Stimulated activated CD8-positive, alpha-beta memory T cell treated with anti-CD3 and anti-CD28 coated beads, Interleukin-15, amount 100 ng/mL, for 4 hours (primary cell): ENCODE measurements around the gene PKP3.
"Not testable (repeated sequence)": the region's sequence is repeated elsewhere in the genome, so short reads cannot be mapped to it uniquely, and the experiment has no call there.

ENCODE experiments used
- DNase-seq, 2 donors: peaks; one replicate each; pipeline ENCODE4 v3.0.0-alpha.2; 2020; ENCODE audit warnings: low read depth in 2 of 2

PKP3 gene

DNA sequence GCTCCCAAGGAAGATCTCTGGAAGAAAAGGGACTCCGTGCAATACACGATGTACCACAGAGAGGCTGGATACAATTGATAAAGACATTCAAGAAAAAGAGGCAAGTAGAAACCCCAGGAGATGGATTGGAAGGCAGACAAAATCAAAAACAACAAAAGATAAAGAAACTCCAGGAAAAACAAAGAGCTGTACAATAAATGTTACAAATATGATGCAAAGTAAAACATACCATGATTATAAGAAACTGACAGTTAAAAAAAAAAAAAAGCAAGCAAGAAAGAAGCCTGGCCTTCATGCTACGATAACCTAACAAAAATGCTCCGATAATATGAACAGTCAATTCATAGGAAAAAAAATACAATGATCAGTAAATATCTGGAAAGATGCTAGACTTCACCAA lies 31.3 kb downstream of the PKP3 start:
- no peak for DNase-seq

- DNase-seq, result no peak
These were observed 32.8 kb downstream of the PKP3 start for GRCh38 chr11:426851-427250.

DNA sequence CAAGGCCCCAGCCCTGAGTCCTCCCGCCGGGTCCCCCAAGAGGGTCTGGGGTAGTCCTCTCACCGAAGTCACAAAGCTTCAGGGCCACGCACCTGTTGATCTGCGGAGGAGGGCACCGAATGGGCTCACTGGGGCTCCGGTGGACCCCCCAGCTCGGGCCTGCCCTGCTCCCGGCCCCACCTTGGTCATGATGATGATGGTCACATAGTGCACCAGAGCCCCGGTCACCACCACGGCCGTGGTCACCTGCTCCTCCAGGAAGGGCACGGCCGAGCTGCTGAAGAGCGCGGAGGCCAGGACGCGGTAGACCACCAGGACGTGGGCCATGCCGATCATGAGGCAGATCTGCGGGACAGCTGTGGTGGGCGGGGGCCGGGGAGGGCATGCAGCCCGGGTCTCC lies 34.3 kb downstream of the PKP3 start:
- DNase-seq, result no peak

DNA sequence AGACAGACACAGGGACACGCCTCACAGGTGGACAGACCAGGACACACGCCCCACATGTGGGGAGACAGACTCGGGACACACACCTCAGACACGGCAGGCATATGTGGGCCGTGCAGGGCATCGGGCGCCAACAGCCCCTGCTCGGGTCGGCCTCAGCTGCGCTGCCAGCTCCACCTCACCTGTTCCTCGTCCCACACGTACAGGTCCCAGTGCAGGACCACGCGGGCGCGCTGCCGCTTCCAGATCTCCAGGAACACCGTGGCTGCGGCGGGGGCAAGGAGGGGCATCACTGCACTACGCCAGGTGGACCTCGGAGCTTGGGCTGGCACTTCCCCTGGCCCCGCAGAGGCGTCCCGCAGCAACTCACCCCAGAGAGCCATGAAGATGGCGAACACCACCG lies 35.4 kb downstream of the PKP3 start:
- DNase-seq, result no peak

DNA sequence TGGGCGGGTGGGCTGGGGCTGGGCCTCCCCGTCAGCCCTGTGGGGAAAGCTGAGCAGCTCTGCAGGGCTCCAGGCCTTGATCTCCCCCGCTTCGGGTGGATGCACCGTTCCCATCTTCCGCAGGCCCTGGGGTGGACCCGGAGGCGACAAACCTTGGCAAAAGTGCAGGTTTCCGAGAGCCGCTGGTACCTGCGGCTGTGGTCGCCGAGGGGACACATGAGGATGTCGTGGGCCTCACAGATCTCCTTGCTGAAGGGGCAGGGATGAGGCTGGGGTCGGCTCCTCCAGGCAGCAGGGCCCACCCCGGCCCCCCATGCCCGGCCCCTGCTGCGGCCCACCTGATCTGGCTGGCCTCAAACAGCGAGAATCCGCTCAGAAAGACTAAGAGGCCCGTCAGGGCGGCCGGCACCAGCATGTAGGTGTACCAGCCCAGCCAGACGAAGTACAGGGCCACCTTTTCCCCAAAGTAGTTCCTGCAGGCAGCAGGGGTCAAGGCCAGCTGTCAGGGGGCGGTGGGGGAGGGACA lies 36.0 kb downstream of the PKP3 start:
- DNase-seq, result no peak

DNA sequence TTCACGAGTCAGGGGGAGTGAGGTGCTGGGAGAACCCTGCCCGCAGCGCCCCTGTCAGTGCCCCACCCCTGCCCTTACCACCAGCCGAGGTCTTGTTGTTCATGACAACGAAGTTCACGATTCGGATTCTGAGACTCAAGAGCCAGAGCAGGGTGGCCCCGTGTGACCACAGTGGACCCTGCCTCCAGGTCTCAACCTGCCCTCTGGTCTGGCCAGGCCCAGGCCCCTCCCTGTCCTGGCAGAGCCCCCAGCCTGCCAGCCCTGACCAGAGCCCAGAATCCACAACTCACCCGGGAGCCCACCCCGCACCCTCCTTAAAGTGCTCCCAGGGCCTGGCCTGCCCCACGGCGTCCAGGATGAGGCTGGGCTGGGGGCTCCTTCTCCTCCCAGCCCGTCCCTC lies 37.9 kb downstream of the PKP3 start:
- no peak for DNase-seq

- no peak for DNase-seq
These were observed 38.6 kb downstream of the PKP3 start for GRCh38 chr11:432501-433100.

DNA sequence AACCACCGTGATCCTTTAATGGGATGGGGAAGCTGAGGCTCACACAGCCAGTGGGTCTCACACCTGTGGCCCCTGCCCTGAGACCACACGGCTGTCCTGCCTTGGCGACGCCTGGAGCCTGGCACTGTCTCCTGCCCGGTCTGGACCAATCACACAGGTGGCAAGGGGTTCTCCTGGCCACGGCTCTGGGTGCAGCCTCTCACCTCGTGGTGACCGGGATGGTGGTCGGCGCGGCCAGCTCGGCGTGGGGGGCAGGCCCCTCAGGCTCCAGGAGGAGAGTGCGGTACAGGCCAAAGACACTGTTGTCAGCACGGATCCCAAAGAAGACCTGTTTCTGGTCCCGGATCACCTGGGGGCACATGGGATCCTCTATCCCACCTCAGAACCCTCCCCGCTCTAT lies 39.1 kb downstream of the PKP3 start:
- DNase-seq, result no peak

DNA sequence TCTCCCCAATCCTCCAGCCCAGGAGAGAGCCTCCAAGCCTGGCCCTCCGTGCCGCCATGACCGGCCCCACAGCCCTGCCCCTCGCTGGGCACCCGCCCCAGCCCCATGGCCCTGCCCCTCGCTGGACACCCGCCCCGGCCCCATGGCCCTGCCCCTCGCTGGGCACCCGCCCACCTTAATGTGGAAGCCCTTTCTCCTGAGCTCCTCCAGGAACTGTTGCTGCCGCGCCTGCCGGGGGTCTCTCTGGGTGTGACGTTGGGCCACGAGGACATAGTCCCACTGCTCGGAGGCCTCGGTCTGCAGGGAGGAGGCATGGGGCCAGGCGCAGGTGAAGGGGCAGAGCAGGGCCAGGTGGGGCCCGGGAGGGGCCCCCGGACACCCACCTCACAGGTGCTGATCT lies 39.6 kb downstream of the PKP3 start:
- no peak for DNase-seq

DNA sequence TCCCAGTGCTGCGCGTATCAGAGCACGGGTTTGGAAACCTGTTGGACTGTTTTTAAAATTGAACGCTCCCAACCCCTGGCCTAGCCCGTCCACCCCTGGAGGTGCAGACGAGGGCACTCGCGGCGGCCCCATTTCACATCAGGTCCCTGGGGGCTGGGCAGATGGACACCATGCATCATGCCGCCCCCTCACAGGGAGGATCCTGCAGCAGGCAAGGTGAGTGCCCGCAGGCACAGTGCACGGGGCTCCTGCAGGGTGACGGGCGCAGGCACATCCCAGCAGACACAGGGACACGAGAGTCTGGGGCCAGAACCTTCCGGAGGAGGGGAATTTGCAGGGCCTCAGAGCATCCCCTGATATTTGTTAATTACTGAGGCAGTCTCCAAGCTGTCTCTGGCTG lies 40.5 kb downstream of the PKP3 start:
- DNase-seq, result no peak

- DNase-seq, result not testable (repeated sequence)
These were observed 41.2 kb downstream of the PKP3 start for GRCh38 chr11:434999-435740.

DNA sequence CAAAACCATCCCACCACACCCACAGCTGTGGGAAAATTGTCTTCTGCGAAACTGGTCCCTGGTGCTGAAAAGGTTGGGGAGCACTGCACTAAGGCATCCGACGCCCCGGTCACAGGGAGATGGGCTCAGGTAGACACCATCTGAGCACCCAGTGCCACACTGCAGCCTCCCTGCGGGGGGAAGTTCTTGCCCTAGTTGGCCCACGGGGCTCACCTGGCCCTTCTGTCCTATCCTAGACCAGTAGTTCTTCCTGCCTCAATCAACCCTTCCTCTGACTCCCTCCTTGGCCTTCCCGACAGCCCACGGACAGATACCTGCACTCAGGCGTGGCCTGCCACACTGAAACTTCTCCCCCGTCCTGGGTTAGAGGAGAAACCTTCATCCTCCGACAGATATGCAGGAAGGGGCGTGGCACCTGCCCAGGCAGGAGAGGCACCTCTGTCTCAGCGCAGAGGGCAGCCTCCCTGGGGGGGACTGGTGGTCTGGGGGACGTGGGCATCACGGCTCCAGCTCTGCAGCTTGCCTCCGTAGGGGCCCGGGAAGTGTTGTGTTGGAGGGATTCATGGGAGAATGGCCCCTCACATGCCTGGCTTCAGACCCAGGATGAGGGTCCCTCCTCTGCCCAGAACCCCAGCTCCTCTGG lies 43.3 kb downstream of the PKP3 start:
- no peak for DNase-seq

DNA sequence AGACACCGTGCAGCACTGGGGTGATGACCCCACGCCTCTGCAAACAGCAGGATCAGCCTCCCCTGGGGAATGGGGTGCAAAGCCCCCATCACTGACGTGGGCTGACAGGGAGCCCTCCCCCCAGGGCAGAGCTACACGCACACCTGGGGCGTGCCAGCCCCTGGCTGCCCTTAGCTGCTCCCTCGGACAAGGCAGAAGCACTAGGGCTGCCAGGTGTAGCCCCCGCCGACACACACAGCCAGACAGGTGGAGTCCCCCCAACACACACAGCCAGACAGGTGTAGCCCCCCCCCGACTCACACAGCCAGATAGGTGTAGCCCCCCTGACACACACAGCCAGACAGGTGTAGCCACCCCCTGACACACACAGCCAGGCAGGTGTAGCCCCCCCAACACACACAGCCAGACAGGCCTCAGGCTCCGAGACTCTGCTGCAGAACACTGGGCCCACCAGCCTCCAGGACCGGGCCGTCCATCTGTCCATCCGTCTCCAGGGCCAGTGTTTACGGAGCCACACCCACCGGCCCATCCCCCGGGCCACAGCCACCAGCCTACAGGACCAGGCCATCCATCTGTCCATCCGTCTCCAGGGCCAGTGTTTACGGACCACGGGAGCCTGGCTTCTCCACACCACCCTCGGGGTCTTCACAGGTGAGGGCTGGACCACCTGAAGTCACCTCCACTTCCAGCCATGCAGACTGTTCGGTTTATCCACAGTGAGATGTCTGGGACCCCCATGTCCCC lies 44.3 kb downstream of the PKP3 start:
- no peak for DNase-seq

- no peak for DNase-seq
These were observed 45.5 kb downstream of the PKP3 start for GRCh38 chr11:439315-440064.

DNA sequence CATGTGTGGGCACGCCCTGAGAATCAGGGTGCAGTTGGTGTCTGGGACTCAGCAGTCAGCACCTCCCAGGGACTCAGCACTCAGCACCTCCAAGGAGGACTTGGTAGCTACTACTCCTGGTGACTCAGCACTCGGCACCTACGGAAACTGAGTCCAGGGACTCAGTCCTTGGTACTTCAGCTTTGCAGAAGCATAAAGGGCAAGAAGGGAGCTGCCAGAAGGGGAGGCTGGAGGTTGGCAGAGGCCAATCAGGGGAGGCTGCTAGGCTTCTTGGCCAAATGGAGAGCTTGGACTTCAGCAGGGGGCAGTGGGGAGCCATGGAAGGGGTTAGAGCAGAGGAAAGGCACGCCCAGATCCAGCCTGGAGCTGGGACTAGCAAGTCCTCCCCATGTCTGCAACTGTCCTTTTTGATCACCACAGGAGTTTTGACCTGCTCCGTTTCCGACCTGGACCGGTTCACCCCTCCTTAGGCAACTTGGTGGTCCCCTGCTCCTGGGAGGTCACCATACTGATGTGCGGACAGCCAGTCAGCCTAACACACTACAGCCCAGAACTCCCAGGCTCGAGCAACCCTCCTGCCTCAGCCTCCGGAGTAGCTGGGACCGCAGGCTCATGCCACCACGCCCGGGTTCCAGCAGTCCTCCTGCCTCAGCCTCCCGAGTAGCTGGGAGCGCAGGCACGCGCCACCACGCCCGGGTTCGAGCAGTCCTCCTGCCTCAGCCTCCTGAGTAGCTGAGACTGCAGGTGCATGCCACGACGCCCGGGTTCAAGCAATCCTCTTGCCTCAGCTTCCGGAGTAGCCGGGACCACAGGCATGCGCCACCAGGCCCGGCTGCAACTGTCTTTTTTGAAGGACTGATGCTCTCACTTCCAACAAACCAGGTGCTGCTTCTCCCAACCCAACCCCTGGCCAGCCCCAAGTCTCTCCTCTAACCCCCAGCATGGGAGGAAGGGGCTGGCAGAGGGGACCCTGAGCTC lies 46.3 kb downstream of the PKP3 start:
- DNase-seq, result no peak

DNA sequence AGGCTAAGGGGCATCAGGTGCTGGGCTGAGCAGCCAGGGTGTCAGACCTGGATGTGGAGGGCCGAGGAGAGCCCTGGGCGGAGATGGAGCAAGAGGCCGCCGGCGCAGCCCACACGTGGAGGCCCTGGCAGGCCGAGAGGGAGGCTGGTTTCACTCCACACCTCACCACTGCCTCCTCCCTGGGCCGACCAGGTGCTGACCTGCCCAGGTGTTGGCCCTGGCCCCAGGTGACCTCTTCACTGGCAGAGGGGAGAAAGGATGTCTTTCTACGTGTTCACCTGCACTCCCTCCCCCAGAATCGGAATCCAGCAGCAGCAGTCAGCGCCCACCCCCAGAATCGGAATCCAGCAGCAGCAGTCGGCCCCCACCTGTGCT lies 47.0 kb downstream of the PKP3 start:
- no peak for DNase-seq

- peak; percentile 21 to 30 for DNase-seq
These were observed 47.6 kb downstream of the PKP3 start, which contains the start of gene ANO9 for GRCh38 chr11:441418-442274. ANO9 (minus strand) TSS chr11:442011; CDS start chr11:441926, 85 bp downstream.

DNA sequence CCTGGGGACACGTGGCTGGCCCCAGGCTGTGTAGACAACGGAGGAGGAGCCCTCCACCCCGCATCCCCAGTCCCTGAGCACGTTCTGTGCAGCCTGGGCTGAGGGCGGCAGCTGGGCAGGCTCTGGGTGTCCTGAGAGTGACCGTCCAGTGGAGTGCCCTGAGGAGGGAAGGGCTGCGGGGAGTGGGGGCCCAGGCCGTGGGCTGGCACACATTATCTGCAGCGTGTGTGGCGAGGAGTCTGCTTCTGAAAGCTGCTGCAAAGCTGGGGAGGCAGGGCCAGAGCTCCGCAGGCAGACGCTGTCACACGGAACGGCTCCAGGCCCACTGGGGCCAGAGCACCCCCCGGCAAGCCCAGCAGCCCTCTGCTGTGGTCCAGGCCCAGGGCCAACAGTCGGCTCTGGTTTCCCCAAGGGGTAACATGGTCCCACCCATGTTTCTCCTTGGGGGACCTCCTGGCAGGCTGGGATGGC lies 48.6 kb downstream of the PKP3 start:
- no peak for DNase-seq

DNA sequence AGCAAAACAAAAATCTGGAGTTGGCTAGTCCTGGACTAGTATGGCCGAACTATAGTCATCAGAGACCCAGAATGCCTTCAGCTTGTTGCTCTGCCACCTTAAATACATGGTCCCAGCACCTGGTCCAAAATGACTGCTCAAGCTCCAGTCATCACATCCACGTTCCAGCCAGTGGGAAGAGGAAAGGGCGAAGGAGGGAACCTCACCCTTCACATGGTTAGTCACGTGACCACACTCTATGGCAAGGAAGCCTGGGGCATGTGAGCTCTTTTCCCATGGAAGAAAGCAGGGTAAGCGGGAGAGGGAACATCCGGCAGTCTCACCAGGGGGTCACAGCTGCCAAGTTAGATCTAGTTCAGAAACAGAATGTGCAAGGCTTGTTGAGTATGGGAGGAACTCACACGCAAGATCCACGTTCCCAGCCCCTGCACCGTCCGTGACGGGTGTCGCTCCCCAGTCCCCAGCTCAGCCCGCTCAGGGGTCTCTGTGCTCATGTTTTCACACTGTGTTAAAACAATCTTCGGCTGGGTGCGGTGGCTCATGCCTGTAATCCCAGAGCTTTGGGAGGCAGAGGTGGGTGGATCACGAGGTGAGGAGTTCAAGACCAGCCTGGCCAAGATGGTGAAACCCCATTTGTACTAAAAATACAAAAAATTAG lies 49.7 kb downstream of the PKP3 start:
- DNase-seq, result no peak
